A673 (cell line): ENCODE data around the gene GMEB2.

Source experiments
- CTCF ChIP-seq: fragments of 300-800, 200-600 bp; sonication (generic); conservative IDR thresholded peaks from 2 replicates; pipeline ENCODE4 v1.5.1; 2017; ENCODE audit warnings: low read depth, mild to moderate bottlenecking, antibody characterized with exemption, low read length, moderate library complexity, mixed read lengths
- EZH2 ChIP-seq: fragments of 200-600 bp; sonication (generic); IDR thresholded peaks from 2 replicates; pipeline ENCODE4 v1.6.1; 2017; ENCODE audit warnings: borderline replicate concordance, low read depth, mild to moderate bottlenecking, mixed read lengths, antibody characterized with exemption, low read length; ENCODE audit not compliant: poor library complexity, severe bottlenecking

- no peak for TF ChIP-seq CTCF
- TF ChIP-seq EZH2, result no peak
Measured at GRCh38 chr20:63585616-63586565, 41.0 kb downstream of the GMEB2 start.
